ENCODE measurements around the gene SLAIN1.

SLAIN1 gene

GRCh38 chr13:77800219-77800618 is 102.7 kb downstream of the SLAIN1 start:
- H3K36me3 Mint-ChIP-seq (ENCODE audit: low read depth), result no peaks in the 10 kb centered on the region
- H3K4me1 Mint-ChIP-seq, result peaks cover 15% of the 10 kb centered on the region
- H3K27ac Mint-ChIP-seq, result peak overlapping the region; percentile 94 to 96 (median 95)
- peaks cover 3% of the 10 kb centered on the region for H3K9me3 Mint-ChIP-seq
- TF ChIP-seq CTCF (IDR thresholded peaks at IDR 0.05; ENCODE audit: unreplicated experiment in 3 of 3), result no peak
- H3K4me3 Mint-ChIP-seq, result peak overlapping the region in 1 of 3 experiments; percentile 4
- H3K27me3 Mint-ChIP-seq (ENCODE audit: low read depth), result no peaks in the 10 kb centered on the region

GRCh38 chr13:77806518-77806917 is 109.0 kb downstream of the SLAIN1 start:
- TF ChIP-seq CTCF (IDR thresholded peaks at IDR 0.05; ENCODE audit: unreplicated experiment in 3 of 3), result no peak
- H3K36me3 Mint-ChIP-seq (ENCODE audit: low read depth), result no peaks in the 10 kb centered on the region
- H3K4me3 Mint-ChIP-seq, result no peak overlapping the region
- H3K27ac Mint-ChIP-seq, result peak overlapping the region; percentile 14 to 73 (median 60)
- H3K9me3 Mint-ChIP-seq, result peaks cover 7% of the 10 kb centered on the region
- no peaks in the 10 kb centered on the region for H3K27me3 Mint-ChIP-seq (ENCODE audit: low read depth)
- H3K4me1 Mint-ChIP-seq, result peaks cover 12% of the 10 kb centered on the region

- Mint-ChIP-seq H3K4me3 (no peak overlapping the region), H3K27ac (peak overlapping the region; percentile 73 to 95 (median 77)), H3K27me3 (ENCODE audit: low read depth) (no peaks in the 10 kb centered on the region)
Observed at GRCh38 chr13:77807431-77808135, 110.1 kb downstream of the SLAIN1 start.

GRCh38 chr13:77810430-77810829 is 112.9 kb downstream of the SLAIN1 start:
- H3K36me3 Mint-ChIP-seq (ENCODE audit: low read depth), result no peaks in the 10 kb centered on the region

More at GRCh38 chr13:77807431-77808135, 110.1 kb downstream of the SLAIN1 start:
- H3K9me3 Mint-ChIP-seq, result peaks cover 7% of the 10 kb centered on the region
- TF ChIP-seq CTCF (IDR thresholded peaks at IDR 0.05; ENCODE audit: unreplicated experiment in 3 of 3), result no peak
- H3K4me1 Mint-ChIP-seq, result peaks cover 12% of the 10 kb centered on the region
- no peaks in the 10 kb centered on the region for H3K36me3 Mint-ChIP-seq (ENCODE audit: low read depth)

GRCh38 chr13:77810878-77811277 is 113.4 kb downstream of the SLAIN1 start:
- TF ChIP-seq CTCF (IDR thresholded peaks at IDR 0.05; ENCODE audit: unreplicated experiment in 3 of 3), result no peak
- Mint-ChIP-seq H3K27ac (peak overlapping the region in 1 of 3 experiments; percentile 15), H3K4me3 (no peak overlapping the region), H3K36me3 (ENCODE audit: low read depth) (no peaks in the 10 kb centered on the region), H3K27me3 (ENCODE audit: low read depth) (no peaks in the 10 kb centered on the region), H3K9me3 (peaks cover 2% of the 10 kb centered on the region), H3K4me1 (peaks cover 12% of the 10 kb centered on the region)

More at GRCh38 chr13:77810430-77810829, 112.9 kb downstream of the SLAIN1 start:
- Mint-ChIP-seq H3K27ac (peak overlapping the region in 1 of 3 experiments; percentile 15), H3K4me3 (no peak overlapping the region), H3K27me3 (ENCODE audit: low read depth) (no peaks in the 10 kb centered on the region), H3K4me1 (peaks cover 12% of the 10 kb centered on the region), H3K9me3 (peaks cover 3% of the 10 kb centered on the region)
- no peak for TF ChIP-seq CTCF (IDR thresholded peaks at IDR 0.05; ENCODE audit: unreplicated experiment in 3 of 3)

- Mint-ChIP-seq H3K9me3 (no peaks in the 10 kb centered on the region), H3K27me3 (ENCODE audit: low read depth) (no peaks in the 10 kb centered on the region), H3K4me3 (no peak overlapping the region), H3K27ac (no peak overlapping the region), H3K36me3 (ENCODE audit: low read depth) (no peaks in the 10 kb centered on the region), H3K4me1 (peaks cover 11% of the 10 kb centered on the region)
- TF ChIP-seq CTCF (IDR thresholded peaks at IDR 0.05; ENCODE audit: unreplicated experiment in 3 of 3), result no peak
Observed at GRCh38 chr13:77811381-77811780, 113.9 kb downstream of the SLAIN1 start.

Measured in nephron (organoid).